Stomach (tissue), 4 donors: ENCODE data around the gene PNMA8B.

ENCODE experiments used
- EP300 ChIP-seq: sonication (generic); formaldehyde crosslinking; IDR thresholded peaks from one replicate; pipeline ENCODE4 v1.6.1; 2017; ENCODE audit warnings: antibody characterized with exemption
- POLR2A ChIP-seq, 4 donors: fragments of 450-650 bp; IDR thresholded peaks; one replicate each; pipeline ENCODE4 v1.6.1; 2016; ENCODE audit warnings: antibody characterized with exemption in 4 of 4, control low read depth in 2 of 4, mild to moderate bottlenecking in 1 of 4, moderate library complexity in 1 of 4
- POLR2AphosphoS5 ChIP-seq, 3 donors: sonication (generic); formaldehyde crosslinking; IDR thresholded peaks; one replicate each; pipeline ENCODE4 v1.6.1; 2016; ENCODE audit warnings: antibody characterized with exemption in 3 of 3
- TF ChIP-seq, protein P1 (sequence below), 7 experiments: fragments of 450-650 bp in 4 of 7; fragments of 200-600 bp in 3 of 7; sonication (generic) in 3 of 7; IDR thresholded peaks; one replicate each; pipeline ENCODE4 v1.5.1; 2016 to 2019; ENCODE audit warnings: antibody characterized with exemption in 7 of 7, control low read depth in 2 of 7, mild to moderate bottlenecking in 1 of 7

DNA sequence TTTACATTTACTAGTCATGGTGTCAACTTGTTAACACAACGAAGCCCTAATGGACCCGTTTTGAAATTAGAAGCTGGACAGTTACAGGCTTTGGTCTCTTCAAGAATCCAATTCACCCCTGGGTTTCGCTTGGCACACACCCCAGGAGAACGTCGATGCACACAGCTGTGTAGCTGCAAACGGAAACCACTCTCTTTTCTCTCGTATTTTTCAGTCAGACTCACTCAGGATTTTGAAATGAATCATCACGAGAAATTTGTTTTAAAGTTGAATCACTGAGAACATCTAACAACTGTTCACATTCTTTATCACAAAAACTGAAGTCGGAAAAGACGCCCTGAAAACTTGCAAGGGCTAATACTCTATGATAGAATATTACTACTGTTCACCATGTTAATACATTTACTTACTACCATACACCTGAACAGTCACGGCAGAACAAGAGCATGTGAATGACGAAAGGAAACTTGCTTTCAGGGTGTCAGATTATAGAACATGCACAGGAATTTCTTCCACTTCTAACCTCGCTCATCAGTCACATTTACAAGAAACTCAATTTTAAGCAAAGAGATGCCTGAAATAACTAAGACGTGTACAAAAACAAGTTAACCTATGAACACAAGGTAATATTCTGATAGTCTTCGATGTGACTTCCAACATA, 29.0 kb downstream of the PNMA8B start:
- TF ChIP-seq, protein P1, sequence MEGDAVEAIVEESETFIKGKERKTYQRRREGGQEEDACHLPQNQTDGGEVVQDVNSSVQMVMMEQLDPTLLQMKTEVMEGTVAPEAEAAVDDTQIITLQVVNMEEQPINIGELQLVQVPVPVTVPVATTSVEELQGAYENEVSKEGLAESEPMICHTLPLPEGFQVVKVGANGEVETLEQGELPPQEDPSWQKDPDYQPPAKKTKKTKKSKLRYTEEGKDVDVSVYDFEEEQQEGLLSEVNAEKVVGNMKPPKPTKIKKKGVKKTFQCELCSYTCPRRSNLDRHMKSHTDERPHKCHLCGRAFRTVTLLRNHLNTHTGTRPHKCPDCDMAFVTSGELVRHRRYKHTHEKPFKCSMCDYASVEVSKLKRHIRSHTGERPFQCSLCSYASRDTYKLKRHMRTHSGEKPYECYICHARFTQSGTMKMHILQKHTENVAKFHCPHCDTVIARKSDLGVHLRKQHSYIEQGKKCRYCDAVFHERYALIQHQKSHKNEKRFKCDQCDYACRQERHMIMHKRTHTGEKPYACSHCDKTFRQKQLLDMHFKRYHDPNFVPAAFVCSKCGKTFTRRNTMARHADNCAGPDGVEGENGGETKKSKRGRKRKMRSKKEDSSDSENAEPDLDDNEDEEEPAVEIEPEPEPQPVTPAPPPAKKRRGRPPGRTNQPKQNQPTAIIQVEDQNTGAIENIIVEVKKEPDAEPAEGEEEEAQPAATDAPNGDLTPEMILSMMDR (IDR thresholded peaks at IDR 0.05) = no peak
- TF ChIP-seq EP300 = no peak
- no peak for TF ChIP-seq POLR2A (IDR thresholded peaks at IDR 0.05)
- TF ChIP-seq POLR2AphosphoS5 (IDR thresholded peaks at IDR 0.05) = no peak
